Muscle of leg (tissue), 11 donors: ENCODE measurements around the gene RPL18A. TPM values are rescaled to one million over a fixed set of nuclear protein-coding genes. Genes with fewer than 3 reads are reported as not detected.
A peak's percentile ranks its signal among the peaks of the same experiment; 100 is the strongest.

Experiments used
- DNase-seq: peaks from one replicate; pipeline ENCODE4 v3.0.0; 2013
- H3K27ac ChIP-seq: one replicate; pipeline ENCODE4 v1.5.1; 2013; ENCODE audit warnings: mild to moderate bottlenecking, low read length, control low read depth
- H3K27me3 ChIP-seq: one replicate; pipeline ENCODE4 v1.6.1; 2013; ENCODE audit warnings: low read length; ENCODE audit not compliant: control insufficient read depth, insufficient read depth
- H3K36me3 ChIP-seq: one replicate; pipeline ENCODE4 v1.6.1; 2013; ENCODE audit warnings: low read length; ENCODE audit not compliant: control insufficient read depth, insufficient read depth
- H3K4me1 ChIP-seq: one replicate; pipeline ENCODE4 v1.6.1; 2013; ENCODE audit warnings: low read length; ENCODE audit not compliant: control insufficient read depth, insufficient read depth
- H3K4me3 ChIP-seq: one replicate; pipeline ENCODE4 v1.5.1; 2013; ENCODE audit warnings: low read length, control low read depth
- H3K9me3 ChIP-seq: replicated peaks from 2 replicates; pipeline ENCODE4 v1.6.1; 2013; ENCODE audit warnings: low read depth, low read length; ENCODE audit not compliant: control insufficient read depth
- WGBS: methylation state at CpG from one replicate; pipeline ENCODE4 v1.1.5; 2013; ENCODE audit warnings: missing lambda C conversion rate; ENCODE audit not compliant: insufficient coverage; 5-methylcytosine and 5-hydroxymethylcytosine counted together
- polyA plus RNA-seq, 8 donors: library from polyadenylated mRNA; unstranded; fragments of 120-200 nt; gene quantifications; one replicate each; pipeline versions ENCODE4 v1.2.1 to v1.2.3, GENCODE V29; 2013; ENCODE audit warnings: inconsistent platforms in 1 of 8, low replicate concordance in 1 of 8; ENCODE audit not compliant: insufficient read length in 8 of 8, insufficient read depth in 1 of 8
- total RNA-seq: library from RNA; stranded (reverse); fragments of 120-200 nt; gene quantifications from one replicate; pipeline ENCODE4 v1.2.4, GENCODE V29; 2013

RPL18A gene
- total and polyA plus RNA-seq, 9 donors, result 2,380 to 3,065 (median 2,789) TPM

- WGBS, result 94% methylated on average over 4 of the region's 7 CpGs
- DNase-seq, result no peak
- H3K4me1 ChIP-seq, result peaks cover 16% of the 10 kb centered on the region
- no peak overlapping the region for H3K4me3 ChIP-seq
- H3K9me3 ChIP-seq, result no peaks in the 10 kb centered on the region
- H3K36me3 ChIP-seq, result no peaks in the 10 kb centered on the region
- no peak overlapping the region for H3K27ac ChIP-seq
- peaks cover 29% of the 10 kb centered on the region for H3K27me3 ChIP-seq
Observed at GRCh38 chr19:17837972-17838371, 21.7 kb upstream of the RPL18A start.

GRCh38 chr19:17840019-17840418 is 19.7 kb upstream of the RPL18A start:
- Histone ChIP-seq H3K27me3 (peaks cover 32% of the 10 kb centered on the region), H3K4me3 (no peak overlapping the region), H3K4me1 (peaks cover 16% of the 10 kb centered on the region), H3K9me3 (no peaks in the 10 kb centered on the region), H3K27ac (no peak overlapping the region), H3K36me3 (no peaks in the 10 kb centered on the region)
- no peak for DNase-seq
- WGBS, result 89% methylated on average over 4 of the region's 6 CpGs

GRCh38 chr19:17841371-17841809 is 18.3 kb upstream of the RPL18A start:
- no peaks in the 10 kb centered on the region for H3K9me3 ChIP-seq
- no peaks in the 10 kb centered on the region for H3K36me3 ChIP-seq
- no peak for DNase-seq
- no peak overlapping the region for H3K27ac ChIP-seq
- WGBS, result 32% methylated on average over 19 of the region's 30 CpGs
- H3K27me3 ChIP-seq, result peaks cover 32% of the 10 kb centered on the region
- no peak overlapping the region for H3K4me3 ChIP-seq
- peaks cover 16% of the 10 kb centered on the region for H3K4me1 ChIP-seq

GRCh38 chr19:17841810-17842662 is 17.7 kb upstream of the RPL18A start:
- Histone ChIP-seq H3K27me3 (peaks cover 33% of the 10 kb centered on the region), H3K9me3 (no peaks in the 10 kb centered on the region), H3K36me3 (no peaks in the 10 kb centered on the region), H3K4me3 (peak overlapping the region; percentile 24), H3K27ac (no peak overlapping the region), H3K4me1 (peaks cover 16% of the 10 kb centered on the region)
- WGBS, result 8% methylated on average over 56 of the region's 56 CpGs
- peak; percentile 93 for DNase-seq

GRCh38 chr19:17842663-17843291 is 16.9 kb upstream of the RPL18A start:
- Histone ChIP-seq H3K27ac (no peak overlapping the region), H3K27me3 (peaks cover 38% of the 10 kb centered on the region)

GRCh38 chr19:17843292-17843827 is 16.4 kb upstream of the RPL18A start:
- H3K27me3 ChIP-seq, result peaks cover 43% of the 10 kb centered on the region
- no peaks in the 10 kb centered on the region for H3K9me3 ChIP-seq
- no peaks in the 10 kb centered on the region for H3K36me3 ChIP-seq
- H3K4me1 ChIP-seq, result peaks cover 23% of the 10 kb centered on the region
- no peak overlapping the region for H3K4me3 ChIP-seq
- no peak overlapping the region for H3K27ac ChIP-seq
- WGBS, result 89% methylated on average over 7 of the region's 9 CpGs
- DNase-seq, result no peak

More at GRCh38 chr19:17842663-17843291, 16.9 kb upstream of the RPL18A start:
- H3K4me3 ChIP-seq, result peak overlapping the region; percentile 24
- 52% methylated on average over 19 of the region's 20 CpGs for WGBS
- DNase-seq, result no peak
- no peaks in the 10 kb centered on the region for H3K36me3 ChIP-seq
- H3K4me1 ChIP-seq, result peaks cover 17% of the 10 kb centered on the region
- no peaks in the 10 kb centered on the region for H3K9me3 ChIP-seq

- WGBS, result 78% methylated on average over 13 of the region's 14 CpGs
- no peaks in the 10 kb centered on the region for H3K36me3 ChIP-seq
Observed at GRCh38 chr19:17843908-17844490, 15.7 kb upstream of the RPL18A start.

GRCh38 chr19:17846146-17846545 is 13.6 kb upstream of the RPL18A start:
- no peak for DNase-seq
- no peaks in the 10 kb centered on the region for H3K36me3 ChIP-seq
- no peaks in the 10 kb centered on the region for H3K9me3 ChIP-seq
- H3K27me3 ChIP-seq, result peaks cover 33% of the 10 kb centered on the region
- H3K27ac ChIP-seq, result no peak overlapping the region
- peaks cover 22% of the 10 kb centered on the region for H3K4me1 ChIP-seq
- WGBS, result 92% methylated on average over 5 of the region's 8 CpGs
- no peak overlapping the region for H3K4me3 ChIP-seq

More at GRCh38 chr19:17843908-17844490, 15.7 kb upstream of the RPL18A start:
- H3K27ac ChIP-seq, result no peak overlapping the region
- no peaks in the 10 kb centered on the region for H3K9me3 ChIP-seq
- DNase-seq, result no peak
- peaks cover 43% of the 10 kb centered on the region for H3K27me3 ChIP-seq
- H3K4me1 ChIP-seq, result peaks cover 23% of the 10 kb centered on the region
- no peak overlapping the region for H3K4me3 ChIP-seq

GRCh38 chr19:17847538-17848366 is 12.0 kb upstream of the RPL18A start, which contains the start of gene JAK3:
JAK3 (minus strand) TSS chr19:17847982; CDS start chr19:17844417, 3,565 bp downstream.
- 9% methylated on average over 33 of the region's 40 CpGs for WGBS
- peak within 1 kb of the TSS; percentile 59 for H3K27ac ChIP-seq
- peak; percentile 87 for DNase-seq
- H3K4me3 ChIP-seq, result peak within 1 kb of the TSS; percentile 34
- no peaks in the 10 kb centered on the region for H3K9me3 ChIP-seq
- H3K36me3 ChIP-seq, result no peaks in the 10 kb centered on the region
- H3K4me1 ChIP-seq, result peaks cover 7% of the 10 kb centered on the region
- peaks cover 18% of the 10 kb centered on the region for H3K27me3 ChIP-seq
